ENCODE data around the gene SDF4. TPM values are rescaled to one million over a fixed set of nuclear protein-coding genes. Genes with fewer than 3 reads are reported as not detected.
"Not testable (repeated sequence)": the region's sequence is repeated elsewhere in the genome, so short reads cannot be mapped to it uniquely, and the experiment has no call there.

The SDF4 gene
- polyA plus RNA-seq, 6 donors from 2014 or later: 64.8 to 101 (median 85.4) TPM

DNA sequence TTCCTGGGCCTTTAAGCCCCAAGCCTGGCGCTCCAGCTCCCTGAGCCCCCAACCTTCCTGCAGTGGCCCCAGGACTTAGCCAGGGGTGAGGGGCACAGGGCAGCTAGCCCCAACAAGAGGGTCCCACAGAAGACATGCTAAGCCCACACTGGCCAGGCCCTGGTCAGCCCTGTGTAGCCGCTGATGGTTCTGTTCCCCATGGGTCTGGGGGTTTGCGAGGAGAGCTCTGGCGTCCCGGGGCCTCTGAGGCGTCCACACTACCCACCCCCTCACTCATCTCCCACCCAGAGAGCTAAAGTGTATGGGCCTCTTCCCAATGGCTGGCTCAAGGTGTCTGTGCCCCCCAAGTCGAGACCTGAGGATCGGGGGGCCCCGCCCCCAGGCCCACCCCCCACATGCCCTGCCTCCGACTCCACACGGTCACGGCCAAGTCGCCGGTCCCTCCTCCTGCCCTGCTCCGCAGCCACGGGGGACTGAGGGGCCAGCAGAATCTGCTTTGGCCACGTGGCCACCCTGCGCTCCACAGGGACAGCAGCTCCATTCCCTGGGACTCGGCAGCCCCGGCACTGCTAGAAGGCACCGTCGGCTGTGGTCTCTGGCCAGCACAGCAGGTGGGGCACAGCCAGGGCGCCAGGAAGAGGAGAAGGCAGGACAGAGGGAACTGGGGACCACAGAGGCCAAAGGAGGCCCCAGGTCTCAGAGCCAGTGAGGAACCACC, 33.2 kb downstream of the SDF4 start:
- DNase-seq: no peak
- Mint-ChIP-seq H3K27me3 (no peaks in the 10 kb centered on the region), H3K27ac (peak overlapping the region in 4 of 6 donors; percentile 49 to 84 (median 76)), H3K4me3 (no peak overlapping the region), H3K9me3 (peaks cover 0 to 18% (median 9%) of the 10 kb centered on the region in 7 donors), H3K4me1 (peaks cover 0 to 5% (median 3%) of the 10 kb centered on the region in 3 donors), H3K36me3 (peaks cover 7 to 8% of the 10 kb centered on the region in 2 donors)
- no peak for ATAC-seq (ENCODE audit: low read depth in 2 of 2)

- H3K4me1 Mint-ChIP-seq: peaks cover 0 to 5% (median 3%) of the 10 kb centered on the region in 3 donors
- H3K27ac Mint-ChIP-seq: peak overlapping the region in 4 of 6 donors; percentile 48 to 84 (median 60)
- peaks cover 0 to 18% (median 9%) of the 10 kb centered on the region in 7 donors for H3K9me3 Mint-ChIP-seq
- ATAC-seq (ENCODE audit: low read depth in 2 of 2): no peak
- no peaks in the 10 kb centered on the region for H3K27me3 Mint-ChIP-seq
- H3K36me3 Mint-ChIP-seq: peaks cover 7 to 8% of the 10 kb centered on the region in 2 donors
- no peak overlapping the region for H3K4me3 Mint-ChIP-seq
- no peak for DNase-seq
Measured at GRCh38 chr1:1197551-1198422, 34.0 kb downstream of the SDF4 start.

DNA sequence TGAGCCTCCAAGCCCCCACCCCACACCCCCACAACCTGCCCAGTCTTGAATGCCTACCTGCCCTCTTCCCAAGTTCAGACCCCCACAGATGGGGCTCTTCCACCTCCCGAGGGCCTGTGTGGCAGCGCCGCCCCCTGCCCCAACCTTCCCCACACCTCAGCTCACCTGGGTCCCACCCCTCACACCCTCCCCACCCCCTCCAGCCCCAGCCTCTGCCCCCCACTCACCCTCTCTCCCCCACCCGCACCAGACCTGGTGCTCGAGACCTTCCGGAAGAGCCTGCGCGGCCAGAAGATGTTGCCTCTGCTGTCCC, 34.7 kb downstream of the SDF4 start:
- H3K36me3 Mint-ChIP-seq: peaks cover 8 to 11% of the 10 kb centered on the region in 2 donors
- H3K27me3 Mint-ChIP-seq: peaks cover 0 to 1% (median 0%) of the 10 kb centered on the region in 3 donors
- ATAC-seq (ENCODE audit: low read depth in 2 of 2): no peak
- peaks cover 0 to 5% (median 3%) of the 10 kb centered on the region in 3 donors for H3K4me1 Mint-ChIP-seq
- peak overlapping the region in 2 of 6 donors; percentile 27 to 66 for H3K27ac Mint-ChIP-seq
- no peak overlapping the region for H3K4me3 Mint-ChIP-seq
- DNase-seq: no peak
- H3K9me3 Mint-ChIP-seq: peaks cover 1 to 19% (median 10%) of the 10 kb centered on the region in 7 donors

DNA sequence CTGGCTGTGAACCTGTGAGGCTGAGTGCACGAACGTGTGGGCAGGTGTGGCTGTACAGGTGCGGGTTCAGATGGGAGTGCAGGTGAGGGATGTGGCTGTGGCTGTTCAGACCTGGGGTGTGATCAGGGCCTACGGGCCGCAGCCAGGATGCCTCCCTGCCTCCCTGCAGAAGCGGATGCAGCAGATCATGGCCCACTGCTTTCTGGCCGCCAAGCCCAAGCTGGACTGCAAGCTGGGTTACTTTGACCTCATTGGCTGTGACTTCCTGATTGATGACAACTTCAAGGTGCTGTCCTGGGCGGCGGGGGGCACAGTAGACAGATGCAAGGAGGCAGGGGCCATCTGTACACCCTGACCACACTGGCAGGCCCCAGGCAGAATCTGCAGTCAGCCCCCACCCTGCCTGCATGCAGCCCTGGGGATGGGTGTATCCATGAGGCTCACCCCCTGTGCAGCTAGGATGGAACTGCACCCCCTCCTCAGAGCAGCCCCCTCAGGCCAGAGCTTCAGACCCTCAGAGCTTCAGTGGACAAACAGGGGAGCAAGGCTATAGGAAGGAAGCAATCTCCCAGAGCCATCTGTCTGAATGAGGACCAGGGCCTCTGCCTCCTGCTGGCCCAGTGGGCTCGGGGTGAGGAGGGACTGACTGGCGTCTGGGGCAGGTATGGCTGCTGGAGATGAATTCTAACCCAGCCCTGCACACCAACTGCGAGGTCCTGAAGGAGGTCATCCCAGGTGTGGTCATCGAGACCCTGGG, 35.2 kb downstream of the SDF4 start:
- ATAC-seq (ENCODE audit: low read depth in 2 of 2) (no peak), DNase-seq (no peak)
- H3K4me3 Mint-ChIP-seq: peak overlapping the region in 1 of 8 donors; percentile 50
- peaks cover 0 to 5% (median 3%) of the 10 kb centered on the region in 3 donors for H3K4me1 Mint-ChIP-seq
- peaks cover 6 to 25% (median 15%) of the 10 kb centered on the region in 7 donors for H3K9me3 Mint-ChIP-seq
- peak overlapping the region in 3 of 6 donors; percentile 27 to 71 (median 66) for H3K27ac Mint-ChIP-seq
- peaks cover 13 to 16% of the 10 kb centered on the region in 2 donors for H3K36me3 Mint-ChIP-seq
- peaks cover 0 to 7% (median 5%) of the 10 kb centered on the region in 3 donors for H3K27me3 Mint-ChIP-seq

DNA sequence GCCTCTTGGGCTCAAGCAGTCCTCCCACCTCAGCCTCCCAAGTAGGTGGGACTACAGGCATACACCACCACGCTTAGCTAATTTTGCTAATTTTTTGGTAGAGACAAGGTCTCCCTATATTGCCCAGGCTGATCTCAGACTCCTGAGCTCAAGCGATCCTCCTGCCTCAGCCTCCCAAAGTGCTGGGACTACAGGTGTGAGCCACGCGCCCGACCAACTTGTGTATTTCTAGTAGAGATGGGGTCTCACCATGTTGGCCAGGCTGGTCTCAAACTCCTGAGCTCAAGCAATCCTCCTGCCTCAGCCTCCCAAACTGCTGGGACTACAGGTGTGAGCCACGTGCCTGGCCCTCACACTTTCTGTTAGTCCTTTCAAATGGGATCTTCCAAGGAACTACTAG, 36.1 kb downstream of the SDF4 start:
- DNase-seq; H3K4me1 Mint-ChIP-seq; ATAC-seq (ENCODE audit: low read depth in 2 of 2); H3K27me3 Mint-ChIP-seq; H3K4me3 Mint-ChIP-seq: not testable (repeated sequence)
- peak overlapping the region in 1 of 6 donors; percentile 30 for H3K27ac Mint-ChIP-seq
- peaks cover 13 to 19% of the 10 kb centered on the region in 2 donors for H3K36me3 Mint-ChIP-seq
- peaks cover 6 to 28% (median 15%) of the 10 kb centered on the region in 7 donors for H3K9me3 Mint-ChIP-seq

- peak overlapping the region in 1 of 8 donors; percentile 42 for H3K4me3 Mint-ChIP-seq
- H3K27me3 Mint-ChIP-seq: peaks cover 0 to 8% (median 8%) of the 10 kb centered on the region in 3 donors
- H3K27ac Mint-ChIP-seq: no peak overlapping the region
- no peaks in the 10 kb centered on the region for H3K4me1 Mint-ChIP-seq
- H3K9me3 Mint-ChIP-seq: peaks cover 6 to 28% (median 15%) of the 10 kb centered on the region in 7 donors
- no peak for DNase-seq
- no peak for ATAC-seq (ENCODE audit: low read depth in 2 of 2)
- H3K36me3 Mint-ChIP-seq: peaks cover 13 to 19% of the 10 kb centered on the region in 2 donors
Measured at GRCh38 chr1:1194723-1195122, 37.1 kb downstream of the SDF4 start.

GRCh38 chr1:1191734-1192133, 40.1 kb downstream of the SDF4 start:
- DNase-seq (no peak), ATAC-seq (ENCODE audit: low read depth in 2 of 2) (no peak)
- Mint-ChIP-seq H3K4me3 (no peak overlapping the region), H3K27me3 (peaks cover 4 to 8% (median 8%) of the 10 kb centered on the region in 3 donors), H3K9me3 (peaks cover 6 to 28% (median 16%) of the 10 kb centered on the region in 7 donors), H3K36me3 (peaks cover 13 to 19% of the 10 kb centered on the region in 2 donors), H3K4me1 (no peaks in the 10 kb centered on the region), H3K27ac (no peak overlapping the region)

GRCh38 chr1:1189111-1189510, 42.7 kb downstream of the SDF4 start:
- no peak for DNase-seq
- Mint-ChIP-seq H3K27me3 (peaks cover 4 to 8% (median 8%) of the 10 kb centered on the region in 3 donors), H3K4me1 (no peaks in the 10 kb centered on the region), H3K27ac (no peak overlapping the region), H3K4me3 (no peak overlapping the region), H3K9me3 (peaks cover 4 to 12% (median 7%) of the 10 kb centered on the region in 7 donors), H3K36me3 (peaks cover 6 to 11% of the 10 kb centered on the region in 2 donors)
- no peak for ATAC-seq (ENCODE audit: low read depth in 2 of 2)

- Mint-ChIP-seq H3K4me3 (no peak overlapping the region), H3K27ac (peak overlapping the region in 1 of 6 donors; percentile 75), H3K9me3 (peaks cover 4 to 12% (median 6%) of the 10 kb centered on the region in 7 donors), H3K36me3 (peaks cover 6 to 11% of the 10 kb centered on the region in 2 donors), H3K4me1 (peaks cover 0 to 5% (median 4%) of the 10 kb centered on the region in 3 donors), H3K27me3 (peaks cover 4 to 15% (median 14%) of the 10 kb centered on the region in 3 donors)
- ATAC-seq (ENCODE audit: low read depth in 2 of 2) (no peak), DNase-seq (no peak)
Measured at GRCh38 chr1:1187938-1188337, 43.9 kb downstream of the SDF4 start.

DNA sequence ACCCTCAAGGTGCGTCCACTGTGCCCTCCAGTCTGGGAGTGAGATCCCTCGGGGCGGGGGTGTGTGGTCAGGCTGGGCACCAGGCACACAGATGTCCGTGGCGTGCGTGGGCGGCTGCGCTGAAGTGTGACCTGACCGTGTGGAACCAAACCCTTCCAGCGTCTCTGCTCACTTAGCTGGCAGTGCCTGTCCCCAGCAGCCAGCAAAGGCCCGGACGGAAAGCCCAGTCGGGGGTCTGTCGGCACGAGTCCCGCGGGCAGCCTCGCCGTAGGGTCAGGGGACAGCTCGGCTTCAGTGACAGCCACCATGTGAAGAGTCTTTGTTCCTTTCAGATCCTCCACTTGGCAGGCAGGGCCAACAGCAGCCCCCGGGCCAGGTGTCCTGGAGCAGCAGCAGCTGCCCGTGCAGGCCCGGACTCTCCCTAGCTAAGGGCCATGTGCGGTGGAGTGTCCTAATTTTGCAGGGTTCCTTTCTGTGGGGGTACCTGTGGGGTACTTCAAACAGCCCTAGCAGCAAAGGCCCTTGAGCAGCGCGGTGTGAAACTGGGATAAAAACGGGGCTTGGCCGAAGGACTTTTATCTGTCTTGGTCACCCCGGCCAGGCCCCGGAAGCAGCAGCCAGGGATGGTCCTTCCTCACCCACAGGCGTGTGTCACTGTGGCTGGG, 46.6 kb downstream of the SDF4 start:
- Mint-ChIP-seq H3K4me3 (no peak overlapping the region), H3K36me3 (no peaks in the 10 kb centered on the region), H3K27me3 (peaks cover 8 to 25% (median 23%) of the 10 kb centered on the region in 3 donors), H3K4me1 (peaks cover 4 to 8% (median 5%) of the 10 kb centered on the region in 3 donors), H3K9me3 (peaks cover 0 to 2% (median 0%) of the 10 kb centered on the region in 7 donors), H3K27ac (no peak overlapping the region)
- no peak for DNase-seq
- no peak for ATAC-seq (ENCODE audit: low read depth in 2 of 2)

DNA sequence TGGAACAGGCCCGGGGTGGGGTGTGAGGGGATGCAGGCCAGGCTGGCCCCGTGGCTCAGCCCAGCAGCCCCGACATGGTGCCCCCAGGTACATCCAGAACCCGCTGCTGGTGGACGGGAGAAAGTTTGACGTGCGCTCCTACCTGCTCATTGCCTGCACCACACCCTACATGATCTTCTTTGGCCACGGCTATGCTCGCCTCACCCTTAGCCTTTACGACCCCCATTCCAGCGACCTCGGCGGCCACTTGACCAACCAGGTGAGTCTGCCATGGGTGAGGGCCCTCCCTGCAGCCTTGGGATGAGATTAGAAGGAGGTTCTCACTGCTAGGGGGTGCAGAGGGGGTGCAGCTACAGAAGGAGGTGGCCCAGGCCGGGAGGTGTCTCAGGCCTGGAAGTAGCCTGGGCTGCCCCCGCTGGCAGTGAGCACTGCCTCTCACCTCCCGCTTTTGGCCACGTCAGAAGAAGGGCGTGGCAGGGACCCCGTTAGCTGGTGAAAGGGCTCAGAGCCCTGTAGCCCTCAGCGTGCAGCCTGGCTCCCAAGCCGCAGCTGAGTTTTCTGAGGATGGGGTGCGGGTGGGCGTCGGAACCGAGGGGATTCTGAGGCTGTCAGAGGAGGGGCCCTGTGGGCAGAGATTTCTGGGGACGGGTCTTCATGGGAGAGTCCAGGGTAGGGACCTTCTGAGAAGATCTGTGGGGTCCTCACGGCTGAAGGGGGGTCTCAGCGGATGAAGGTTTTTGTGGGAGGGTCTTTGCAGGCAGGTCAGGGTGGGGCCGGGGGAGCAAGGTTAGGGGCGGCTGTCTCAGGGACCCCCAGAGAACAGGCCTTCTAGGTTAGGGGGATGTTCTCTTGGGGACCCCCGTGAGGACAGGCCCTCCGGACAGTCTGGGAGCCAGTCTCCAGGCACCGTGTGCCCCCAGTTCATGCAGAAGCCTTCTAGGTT, 47.7 kb downstream of the SDF4 start:
- no peak for ATAC-seq (ENCODE audit: low read depth in 2 of 2)

More for the DNA sequence above, 47.7 kb downstream of the SDF4 start:
- Mint-ChIP-seq H3K4me3 (no peak overlapping the region), H3K27ac (peak overlapping the region in 1 of 6 donors; percentile 57), H3K4me1 (peaks cover 4 to 8% (median 5%) of the 10 kb centered on the region in 3 donors), H3K36me3 (no peaks in the 10 kb centered on the region), H3K27me3 (peaks cover 8 to 25% (median 23%) of the 10 kb centered on the region in 3 donors), H3K9me3 (peaks cover 0 to 2% (median 0%) of the 10 kb centered on the region in 7 donors)
- no peak for DNase-seq
